H1 (cell line): Measurements from ENCODE around the gene TTLL9. TPM values are rescaled to one million over a fixed set of nuclear protein-coding genes. Genes with fewer than 3 reads are reported as not detected.

ENCODE experiments used
- CTCF ChIA-PET: fragments of 300-600 bp; sonication (Branson Sonifier 250); formaldehyde crosslinking; loops from one replicate; lab custom pipeline; 2021; ENCODE audit not compliant: partially characterized antibody; lab: Charles Lee
- POLR2A ChIA-PET: fragments of 300-600 bp; sonication (Branson Sonifier 250); formaldehyde crosslinking; loops from one replicate; lab custom pipeline; 2021; ENCODE audit warnings: inconsistent platforms; ENCODE audit not compliant: partially characterized antibody; lab: Charles Lee
- DNase-seq, 2 experiments: peaks; one replicate each; pipeline versions ENCODE4 v3.0.0 to v3.0.0-alpha.2; 2010 to 2022; ENCODE audit warnings: low spot score in 2 of 2, low read depth in 1 of 2, mixed read lengths in 1 of 2
- FAIRE-seq: peaks from 2 replicates; lab custom pipeline; 2011; peaks lifted over from hg19 to GRCh38; lab: Jason Lieb, UNC
- H2AFZ ChIP-seq: 2 replicates; pipeline ENCODE4 v1.8.1; 2012; ENCODE audit warnings: low read length, inconsistent platforms
- H2AK5ac ChIP-seq: 2 replicates; pipeline ENCODE4 v1.6.1; 2013; ENCODE audit warnings: low read depth, low read length
- H2BK120ac ChIP-seq: replicated peaks from 2 replicates; pipeline ENCODE3; 2013; ENCODE audit warnings: low read depth, low read length, inconsistent platforms
- H2BK12ac ChIP-seq: 2 replicates; pipeline ENCODE4 v1.6.1; 2013; ENCODE audit warnings: low read depth, low read length
- H2BK15ac ChIP-seq: 2 replicates; pipeline ENCODE4 v1.6.1; 2013; ENCODE audit warnings: low read length
- H2BK20ac ChIP-seq: 2 replicates; pipeline ENCODE4 v1.6.1; 2013; ENCODE audit warnings: low read length
- H2BK5ac ChIP-seq: 2 replicates; pipeline ENCODE4 v1.6.1; 2013; ENCODE audit warnings: low read depth, low read length
- H3K14ac ChIP-seq: 2 replicates; pipeline ENCODE4 v1.6.1; 2013; ENCODE audit warnings: inconsistent platforms; ENCODE audit not compliant: insufficient read length
- H3K18ac ChIP-seq: 2 replicates; pipeline ENCODE4 v1.6.1; 2013; ENCODE audit warnings: low read length; ENCODE audit errors: extremely low read depth
- H3K23ac ChIP-seq: 2 replicates; pipeline ENCODE4 v1.6.1; 2013; ENCODE audit warnings: inconsistent platforms; ENCODE audit not compliant: insufficient read length
- H3K23me2 ChIP-seq: 2 replicates; pipeline ENCODE4 v1.6.1; 2013; ENCODE audit warnings: low read depth, low read length
- H3K27ac ChIP-seq: 2 replicates; pipeline ENCODE4 v1.6.1; 2011; ENCODE audit warnings: low read depth, low read length, inconsistent platforms
- H3K27me3 ChIP-seq, 4 experiments: replicated peaks in 1 of 4; 1 replicate in 1 of 4; 2 replicates in 3 of 4; pipeline versions ENCODE4 v1.6.1 to v1.8.1; 2011 to 2013; ENCODE audit warnings: low read length in 3 of 4, mild to moderate bottlenecking in 3 of 4, inconsistent platforms in 2 of 4, mixed read lengths in 2 of 4, moderate library complexity in 1 of 4; ENCODE audit not compliant: control insufficient read depth in 3 of 4, insufficient read depth in 3 of 4; ENCODE audit errors: extremely low read depth in 1 of 4
- H3K36me3 ChIP-seq, 4 experiments: 2 replicates each; pipeline versions ENCODE4 v1.6.1 to v1.8.1; 2011 to 2013; ENCODE audit warnings: mild to moderate bottlenecking in 4 of 4, low read length in 3 of 4, moderate library complexity in 2 of 4, control low read depth in 1 of 4, inconsistent platforms in 1 of 4; ENCODE audit not compliant: insufficient read depth in 4 of 4, control insufficient read depth in 2 of 4
- H3K4ac ChIP-seq: replicated peaks from 2 replicates; pipeline ENCODE3; 2013; ENCODE audit warnings: low read length, low read depth, mixed read lengths, inconsistent platforms; ENCODE audit not compliant: insufficient read length
- H3K4me1 ChIP-seq, 4 experiments: replicated peaks in 1 of 4; 1 replicate in 1 of 4; 2 replicates in 3 of 4; pipeline versions ENCODE4 v1.6.1 to v1.8.1; 2011 to 2013; ENCODE audit warnings: low read length in 3 of 4, inconsistent platforms in 2 of 4, mixed read lengths in 1 of 4; ENCODE audit not compliant: insufficient read depth in 4 of 4, control insufficient read depth in 3 of 4
- H3K4me2 ChIP-seq, 2 experiments: 2 replicates each; pipeline versions ENCODE4 v1.6.1 to v1.8.1; 2011 to 2013; ENCODE audit warnings: low read depth in 2 of 2, low read length in 2 of 2, control low read depth in 1 of 2, inconsistent platforms in 1 of 2, mild to moderate bottlenecking in 1 of 2; ENCODE audit not compliant: insufficient read depth in 1 of 2
- H3K4me3 ChIP-seq, 4 experiments: fragments of 200-600, 300-600 bp in 1 of 4; sonication (generic), shearing (Covaris generic), sonication (Bioruptor Twin) in 1 of 4; 2 replicates each; pipeline versions ENCODE4 v1.5.1 to v1.8.1; 2011 to 2016; ENCODE audit warnings: low read length in 4 of 4, low read depth in 3 of 4, control low read depth in 2 of 4, inconsistent platforms in 2 of 4, mild to moderate bottlenecking in 2 of 4, mixed read lengths in 1 of 4, moderate library complexity in 1 of 4; ENCODE audit not compliant: insufficient read depth in 2 of 4; ENCODE audit errors: extremely low read depth in 1 of 4
- H3K56ac ChIP-seq: replicated peaks from 2 replicates; pipeline ENCODE3; 2013; ENCODE audit warnings: low read depth, mild to moderate bottlenecking, mixed read lengths, low read length, inconsistent platforms; ENCODE audit not compliant: insufficient read length
- H3K79me1 ChIP-seq: 2 replicates; pipeline ENCODE4 v1.6.1; 2013; ENCODE audit warnings: low read depth, low read length, control low read depth
- H3K79me2 ChIP-seq, 2 experiments: 2 replicates each; pipeline versions ENCODE4 v1.6.1 to v1.8.1; 2012 to 2013; ENCODE audit warnings: low read length in 2 of 2, mild to moderate bottlenecking in 2 of 2, inconsistent platforms in 1 of 2; ENCODE audit not compliant: insufficient read depth in 2 of 2, control insufficient read depth in 1 of 2
- H3K9ac ChIP-seq, 4 experiments: replicated peaks in 1 of 4; 1 replicate in 1 of 4; 2 replicates in 3 of 4; pipeline versions ENCODE4 v1.6.1 to v1.8.1; 2011 to 2013; ENCODE audit warnings: low read depth in 3 of 4, low read length in 3 of 4, control low read depth in 2 of 4, mild to moderate bottlenecking in 2 of 4, moderate library complexity in 2 of 4, inconsistent platforms in 1 of 4; ENCODE audit errors: extremely low read depth in 1 of 4
- H3K9me3 ChIP-seq, 2 experiments: 2 replicates each; pipeline versions ENCODE4 v1.6.1 to v1.8.1; 2012 to 2013; ENCODE audit warnings: mild to moderate bottlenecking in 2 of 2, moderate library complexity in 2 of 2, control low read depth in 1 of 2, inconsistent platforms in 1 of 2, low read depth in 1 of 2, low read length in 1 of 2, mixed read lengths in 1 of 2; ENCODE audit not compliant: insufficient read depth in 2 of 2
- H4K20me1 ChIP-seq, 2 experiments: replicated peaks in 1 of 2; 2 replicates each; pipeline versions ENCODE3 to v1.8.1; 2011 to 2013; ENCODE audit warnings: inconsistent platforms in 2 of 2, low read length in 2 of 2, mild to moderate bottlenecking in 1 of 2; ENCODE audit not compliant: insufficient read depth in 2 of 2, control insufficient read depth in 1 of 2
- H4K5ac ChIP-seq: 2 replicates; pipeline ENCODE4 v1.6.1; 2013; ENCODE audit warnings: low read length, low read depth, mixed read lengths, inconsistent platforms; ENCODE audit not compliant: insufficient read length
- H4K8ac ChIP-seq: 2 replicates; pipeline ENCODE4 v1.8.0; 2013; ENCODE audit warnings: mild to moderate bottlenecking, moderate library complexity, low read length, inconsistent platforms; ENCODE audit not compliant: insufficient read depth; ENCODE audit errors: extremely low read depth
- H4K91ac ChIP-seq: replicated peaks from 2 replicates; pipeline ENCODE3; 2013; ENCODE audit warnings: low read length, mixed read lengths, inconsistent platforms; ENCODE audit not compliant: insufficient read length
- CEBPB ChIP-seq: IDR thresholded peaks from 2 replicates; pipeline ENCODE4 v1.6.1; 2012; ENCODE audit warnings: low read depth, low read length
- EGR1 ChIP-seq: IDR thresholded peaks from 2 replicates; pipeline ENCODE4 v1.6.1; 2011; ENCODE audit warnings: low read depth, low read length, borderline replicate concordance
- RXRA ChIP-seq: IDR thresholded peaks from 2 replicates; pipeline ENCODE4 v1.6.1; 2011; ENCODE audit warnings: low read depth, mild to moderate bottlenecking, low read length, moderate library complexity; ENCODE audit not compliant: insufficient read depth
- TBP ChIP-seq: IDR thresholded peaks from 2 replicates; pipeline ENCODE4 v1.6.1; 2011; ENCODE audit warnings: low read depth, low read length, improper control_type of control experiment
- TEAD4 ChIP-seq: IDR thresholded peaks from 2 replicates; pipeline ENCODE4 v1.6.1; 2012; ENCODE audit warnings: low read depth, low read length, inconsistent platforms, mixed read lengths
- WGBS, 2 experiments: shearing (Covaris generic) in 1 of 2; methylation state at CpG; one replicate each; pipeline versions ENCODE4 v1.1.6 to v1.1.7; 2013 to 2015; ENCODE audit warnings: low lambda C conversion rate in 2 of 2, mixed read lengths in 2 of 2, inconsistent platforms in 1 of 2, low coverage in 1 of 2, missing lambda C conversion rate in 1 of 2; ENCODE audit not compliant: insufficient replicate concordance in 2 of 2, insufficient coverage in 1 of 2, insufficient read length in 1 of 2; ENCODE audit errors: extremely low coverage in 1 of 2, missing lambda C conversion rate in 1 of 2; 5-methylcytosine and 5-hydroxymethylcytosine counted together
- polyA plus RNA-seq, 7 experiments: library from polyadenylated mRNA; depleted of rRNA in 3 of 7; stranded (reverse) in 5 of 7; unstranded in 2 of 7; fragments of >200 nt in 5 of 7; fragments of 200-250 nt in 2 of 7; gene quantifications; 1 replicate in 5 of 7; 2 replicates in 1 of 7; 4 replicates in 1 of 7; pipeline versions ENCODE4 v1.2.1 to v1.2.3, GENCODE V29; 2011 to 2013; ENCODE audit warnings: missing spikeins in 2 of 7, mixed read lengths in 2 of 7
- total RNA-seq: library from RNA; stranded (reverse); fragmentation: NEBNext Ultra II Directional; extraction: Animal tissue kit (Norgen Biotek cat#: 25700); gene quantifications from 2 replicates; pipeline ENCODE4 v1.2.1, GENCODE V29; 2021
- TF ChIP-seq, protein P1 (sequence below): IDR thresholded peaks from 2 replicates; pipeline ENCODE4 v1.6.1; 2011; ENCODE audit warnings: low read length, improper control_type of control experiment

Gene TTLL9
- total and polyA plus RNA-seq, 2 of the 8 experiments (the other 6 are each of a cell fraction or from before 2014, with no cell fraction given) = 0.06 TPM; not detected in 1

DNA sequence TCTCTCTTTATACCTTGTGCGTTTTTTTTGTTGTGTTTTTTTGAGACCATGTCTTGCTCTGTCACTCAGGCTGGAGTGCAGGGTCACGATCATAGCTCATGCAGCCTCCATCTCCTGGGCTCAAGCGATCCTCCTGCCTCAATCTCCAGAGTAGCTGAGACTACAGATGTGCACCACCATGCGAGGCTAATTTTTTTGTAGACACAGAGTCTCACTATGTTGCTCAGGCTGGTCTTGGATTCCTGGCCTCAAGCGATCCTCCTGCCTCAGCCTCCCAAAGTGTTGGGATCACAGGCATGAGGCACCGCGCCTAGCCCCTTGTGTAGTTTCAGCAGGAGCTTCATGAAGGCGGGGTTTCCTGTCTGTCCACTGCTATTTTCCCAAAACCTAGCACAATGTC lies 54.1 kb downstream of the TTLL9 start:
- H2AK5ac ChIP-seq = no peak overlapping the region
- H2BK15ac ChIP-seq = no peak overlapping the region
- no peak for FAIRE-seq
- H4K20me1 ChIP-seq = no peaks in the 10 kb centered on the region
- no peak overlapping the region for H2BK12ac ChIP-seq
- H2AFZ ChIP-seq = no peak overlapping the region
- TF ChIP-seq EGR1 = no peak
- TF ChIP-seq TBP = no peak
- TF ChIP-seq CEBPB = no peak
- no peak for TF ChIP-seq TEAD4
- TF ChIP-seq, protein P1, sequence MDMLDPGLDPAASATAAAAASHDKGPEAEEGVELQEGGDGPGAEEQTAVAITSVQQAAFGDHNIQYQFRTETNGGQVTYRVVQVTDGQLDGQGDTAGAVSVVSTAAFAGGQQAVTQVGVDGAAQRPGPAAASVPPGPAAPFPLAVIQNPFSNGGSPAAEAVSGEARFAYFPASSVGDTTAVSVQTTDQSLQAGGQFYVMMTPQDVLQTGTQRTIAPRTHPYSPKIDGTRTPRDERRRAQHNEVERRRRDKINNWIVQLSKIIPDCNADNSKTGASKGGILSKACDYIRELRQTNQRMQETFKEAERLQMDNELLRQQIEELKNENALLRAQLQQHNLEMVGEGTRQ = no peak
- TF ChIP-seq RXRA = no peak
- no peak overlapping the region for H2BK120ac ChIP-seq
- no peak overlapping the region for H4K91ac ChIP-seq
- H3K4me2 ChIP-seq = no peak overlapping the region
- H3K4me1 ChIP-seq = peaks cover 0 to 18% (median 15%) of the 10 kb centered on the region in 4 experiments; a peak in 5 of 7 replicates
- H4K8ac ChIP-seq = no peak overlapping the region
- no peak overlapping the region for H3K18ac ChIP-seq
- no peaks in the 10 kb centered on the region for H3K36me3 ChIP-seq
- H2BK5ac ChIP-seq = no peak overlapping the region
- no peak for DNase-seq
- no peaks in the 10 kb centered on the region for H3K9me3 ChIP-seq
- H3K27ac ChIP-seq = no peak overlapping the region
- WGBS, 2 experiments = 92% methylated on average over 8 of the region's 8 CpGs; no CpG with 5 or more reads in 1 of the 2 experiments
- no peak overlapping the region for H3K23ac ChIP-seq
- ChIA-PET CTCF (interaction anchor here (0.9 to 2.1 kb wide), 3 partner anchors 8 to 96 kb away, joined by 4 to 10 read pairs (median 4); no protein-coding TSS in a partner anchor), POLR2A (interaction anchor here (0.6 to 0.9 kb wide), 2 partner anchors 13 to 446 kb away, joined by 4 to 5 read pairs; no protein-coding TSS in a partner anchor)
- no peaks in the 10 kb centered on the region for H3K23me2 ChIP-seq
- no peak overlapping the region for H3K56ac ChIP-seq
- H3K4me3 ChIP-seq = no peak overlapping the region
- no peak overlapping the region for H4K5ac ChIP-seq
- no peaks in the 10 kb centered on the region for H3K79me2 ChIP-seq
- H3K9ac ChIP-seq = no peak overlapping the region; a peak in 1 of 7 replicates
- H3K14ac ChIP-seq = no peak overlapping the region
- no peak overlapping the region for H2BK20ac ChIP-seq
- no peaks in the 10 kb centered on the region for H3K79me1 ChIP-seq
- H3K27me3 ChIP-seq = no peaks in the 10 kb centered on the region
- no peak overlapping the region for H3K4ac ChIP-seq
